ENCODE measurements around the gene ACOX2.

GRCh38 chr3:58577269-58577821 is 40.4 kb upstream of the ACOX2 start, which contains the start of gene FAM107A:
- TF ChIP-seq FOXO4 (CRISPR knock-in tag; conservative IDR thresholded peaks at IDR 0.05) (no peak), PATZ1 (CRISPR knock-in tag; IDR thresholded peaks at IDR 0.05) (no peak), JUND (CRISPR knock-in tag; IDR thresholded peaks at IDR 0.05) (no peak), CTCF (CRISPR knock-in tag; IDR thresholded peaks at IDR 0.05) (no peak), ZNF816 (CRISPR knock-in tag; IDR thresholded peaks at IDR 0.05; ENCODE audit: borderline replicate concordance) (no peak), ZNF24 (IDR thresholded peaks at IDR 0.05) (no peak), RBM39 (IDR thresholded peaks at IDR 0.05; ENCODE audit: low read depth, low read length, poor library complexity, severe bottlenecking) (no peak), BHLHE40 (IDR thresholded peaks at IDR 0.05; ENCODE audit: low read length) (no peak), ARNT (IDR thresholded peaks at IDR 0.05) (no peak), NCOA2 (CRISPR knock-in tag; IDR thresholded peaks at IDR 0.05) (no peak), SRF (IDR thresholded peaks at IDR 0.05; ENCODE audit: low read depth, low read length) (no peak)
